MM.1S (cell line): ENCODE results near the gene DCDC1.

Experiments
- DNase-seq: peaks from one replicate; pipeline ENCODE4 v3.0.0-alpha.2; 2015
- H2AFZ ChIP-seq: fragments of 300-600 bp; sonication (generic); 2 replicates; pipeline ENCODE4 v1.6.0; 2016; ENCODE audit warnings: antibody characterized with exemption, low read length
- H3F3A ChIP-seq: fragments of 300-600 bp; sonication (generic); 2 replicates; pipeline ENCODE4 v1.6.1; 2016; ENCODE audit warnings: mild to moderate bottlenecking, antibody characterized with exemption, low read length, moderate library complexity, mixed read lengths; ENCODE audit not compliant: insufficient read depth
- H3K27ac ChIP-seq: fragments of 300-600 bp; sonication (generic); 2 replicates; pipeline ENCODE4 v1.5.1; 2016; ENCODE audit warnings: mild to moderate bottlenecking, low read length
- H3K27me3 ChIP-seq: fragments of 300-600 bp; sonication (generic); replicated peaks from 2 replicates; pipeline ENCODE4 v1.6.0; 2016; ENCODE audit warnings: low read length; ENCODE audit not compliant: insufficient read depth
- H3K36me3 ChIP-seq: fragments of 300-600 bp; sonication (generic); replicated peaks from 2 replicates; pipeline ENCODE4 v1.6.1; 2016; ENCODE audit warnings: mild to moderate bottlenecking, low read length, mixed read lengths; ENCODE audit not compliant: insufficient read depth
- H3K4me1 ChIP-seq: fragments of 300-600 bp; sonication (generic); 2 replicates; pipeline ENCODE4 v1.6.1; 2016; ENCODE audit warnings: low read length, mixed read lengths
- H3K4me2 ChIP-seq: fragments of 300-600 bp; sonication (generic); 2 replicates; pipeline ENCODE4 v1.6.0; 2016; ENCODE audit warnings: low read depth, low read length
- H3K4me3 ChIP-seq: fragments of 300-600 bp; sonication (generic); 2 replicates; pipeline ENCODE4 v1.5.1; 2016; ENCODE audit warnings: low read length, mixed read lengths
- H3K79me2 ChIP-seq: fragments of 300-600 bp; sonication (generic); 2 replicates; pipeline ENCODE4 v1.6.1; 2016; ENCODE audit warnings: mixed run types, low read length, mixed read lengths
- H3K9ac ChIP-seq: fragments of 300-600 bp; sonication (generic); 2 replicates; pipeline ENCODE4 v1.6.1; 2016; ENCODE audit warnings: low read length, mixed read lengths
- H3K9me2 ChIP-seq: fragments of 300-600 bp; sonication (generic); replicated peaks from 2 replicates; pipeline ENCODE4 v1.6.1; 2016; ENCODE audit warnings: mild to moderate bottlenecking, low read length, mixed read lengths; ENCODE audit not compliant: insufficient read depth
- H3K9me3 ChIP-seq: fragments of 300-600 bp; sonication (generic); replicated peaks from 2 replicates; pipeline ENCODE4 v1.6.1; 2016; ENCODE audit warnings: mild to moderate bottlenecking, low read length, mixed read lengths; ENCODE audit not compliant: insufficient read depth
- H4K20me1 ChIP-seq: fragments of 300-600 bp; sonication (generic); 2 replicates; pipeline ENCODE4 v1.6.1; 2016; ENCODE audit warnings: mild to moderate bottlenecking, low read length, moderate library complexity, mixed read lengths; ENCODE audit not compliant: insufficient read depth
- EZH2 ChIP-seq: fragments of 300-600 bp; sonication (generic); optimal IDR thresholded peaks from 2 replicates; pipeline ENCODE3; 2017; ENCODE audit warnings: low read depth, mild to moderate bottlenecking, antibody characterized with exemption, low read length, mixed read lengths
- EZH2phosphoT487 ChIP-seq: fragments of 300-600 bp; sonication (generic); IDR thresholded peaks from 2 replicates; pipeline ENCODE4 v1.6.1; 2018; ENCODE audit warnings: antibody characterized with exemption, low read length
- TF ChIP-seq, protein P1 (sequence below): fragments of 300-600 bp; sonication (generic); IDR thresholded peaks from 2 replicates; pipeline ENCODE4 v1.5.1; 2016; ENCODE audit warnings: antibody characterized with exemption, low read length, mixed read lengths

Gene DCDC1

DNA sequence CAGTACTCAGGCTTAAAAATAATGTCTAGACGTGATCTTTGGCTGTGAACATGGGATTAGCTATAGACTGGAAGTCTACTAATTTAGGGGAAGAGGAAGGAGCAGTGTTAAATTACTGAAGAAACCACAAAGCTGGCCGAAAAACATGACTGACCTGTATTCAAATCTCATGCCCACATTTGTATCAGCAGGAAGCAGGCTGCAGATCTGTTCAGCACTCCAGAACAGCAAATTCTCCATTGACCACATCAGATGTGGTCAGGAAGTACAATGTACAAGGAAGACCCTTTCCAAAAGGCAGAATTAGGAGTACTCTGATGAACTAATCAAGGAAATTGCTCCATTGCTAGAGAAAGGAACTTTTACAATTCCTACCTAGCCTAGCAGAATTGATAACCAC, 31.7 kb downstream of the DCDC1 start:
- Histone ChIP-seq H3K4me1 (no peaks in the 10 kb centered on the region), H3K4me3 (no peak overlapping the region), H3K79me2 (no peaks in the 10 kb centered on the region), H2AFZ (no peak overlapping the region), H3K27me3 (no peaks in the 10 kb centered on the region), H3K9ac (no peak overlapping the region), H3K27ac (no peak overlapping the region), H3K4me2 (no peak overlapping the region), H4K20me1 (no peaks in the 10 kb centered on the region), H3K9me2 (no peaks in the 10 kb centered on the region), H3K36me3 (no peaks in the 10 kb centered on the region), H3K9me3 (no peaks in the 10 kb centered on the region), H3F3A (no peaks in the 10 kb centered on the region)
- DNase-seq = no peak
- TF ChIP-seq EZH2phosphoT487 (no peak), EZH2 (no peak)
- TF ChIP-seq, protein P1, sequence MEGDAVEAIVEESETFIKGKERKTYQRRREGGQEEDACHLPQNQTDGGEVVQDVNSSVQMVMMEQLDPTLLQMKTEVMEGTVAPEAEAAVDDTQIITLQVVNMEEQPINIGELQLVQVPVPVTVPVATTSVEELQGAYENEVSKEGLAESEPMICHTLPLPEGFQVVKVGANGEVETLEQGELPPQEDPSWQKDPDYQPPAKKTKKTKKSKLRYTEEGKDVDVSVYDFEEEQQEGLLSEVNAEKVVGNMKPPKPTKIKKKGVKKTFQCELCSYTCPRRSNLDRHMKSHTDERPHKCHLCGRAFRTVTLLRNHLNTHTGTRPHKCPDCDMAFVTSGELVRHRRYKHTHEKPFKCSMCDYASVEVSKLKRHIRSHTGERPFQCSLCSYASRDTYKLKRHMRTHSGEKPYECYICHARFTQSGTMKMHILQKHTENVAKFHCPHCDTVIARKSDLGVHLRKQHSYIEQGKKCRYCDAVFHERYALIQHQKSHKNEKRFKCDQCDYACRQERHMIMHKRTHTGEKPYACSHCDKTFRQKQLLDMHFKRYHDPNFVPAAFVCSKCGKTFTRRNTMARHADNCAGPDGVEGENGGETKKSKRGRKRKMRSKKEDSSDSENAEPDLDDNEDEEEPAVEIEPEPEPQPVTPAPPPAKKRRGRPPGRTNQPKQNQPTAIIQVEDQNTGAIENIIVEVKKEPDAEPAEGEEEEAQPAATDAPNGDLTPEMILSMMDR = no peak

DNA sequence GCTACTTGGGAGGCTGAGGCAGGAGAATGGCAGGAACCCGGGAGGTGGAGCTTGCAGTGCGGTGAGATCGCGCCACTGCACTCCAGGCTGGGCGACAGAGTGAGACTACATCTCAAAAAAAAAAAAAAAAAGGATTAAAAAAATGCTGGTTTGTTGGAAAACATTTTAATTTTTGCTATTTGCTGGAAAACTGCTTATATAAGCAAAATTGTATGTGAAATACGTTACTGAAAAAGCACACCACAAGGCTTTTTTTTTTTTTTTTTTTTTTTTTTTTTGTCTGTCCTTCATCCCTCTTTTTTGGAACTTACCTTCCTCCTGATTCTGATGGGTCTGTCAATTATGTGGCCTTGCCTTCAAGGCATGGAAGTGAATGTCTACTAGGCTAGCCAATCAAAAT, 40.8 kb downstream of the DCDC1 start:
- no peaks in the 10 kb centered on the region for H3K9me2 ChIP-seq
- no peak overlapping the region for H3K9ac ChIP-seq
- H3K79me2 ChIP-seq = no peaks in the 10 kb centered on the region
- H3K27me3 ChIP-seq = no peaks in the 10 kb centered on the region
- TF ChIP-seq, protein P1 = no peak
- no peak for TF ChIP-seq EZH2phosphoT487
- no peak for TF ChIP-seq EZH2
- H2AFZ ChIP-seq = no peak overlapping the region
- no peak for DNase-seq
- H3K4me3 ChIP-seq = no peak overlapping the region
- no peaks in the 10 kb centered on the region for H3K9me3 ChIP-seq
- H3K4me2 ChIP-seq = no peak overlapping the region
- no peaks in the 10 kb centered on the region for H4K20me1 ChIP-seq
- H3K27ac ChIP-seq = no peak overlapping the region
- no peaks in the 10 kb centered on the region for H3K4me1 ChIP-seq
- no peaks in the 10 kb centered on the region for H3F3A ChIP-seq
- H3K36me3 ChIP-seq = no peaks in the 10 kb centered on the region

- H4K20me1 ChIP-seq = no peaks in the 10 kb centered on the region
- H3K4me1 ChIP-seq = no peaks in the 10 kb centered on the region
- H3K27me3 ChIP-seq = no peaks in the 10 kb centered on the region
- no peak overlapping the region for H2AFZ ChIP-seq
- no peaks in the 10 kb centered on the region for H3F3A ChIP-seq
- no peaks in the 10 kb centered on the region for H3K9me2 ChIP-seq
- no peak overlapping the region for H3K27ac ChIP-seq
- H3K4me2 ChIP-seq = no peak overlapping the region
- no peak for DNase-seq
- no peak overlapping the region for H3K4me3 ChIP-seq
- H3K9me3 ChIP-seq = no peaks in the 10 kb centered on the region
- TF ChIP-seq EZH2phosphoT487 (no peak), EZH2 (no peak)
- TF ChIP-seq, protein P1 = no peak
- no peaks in the 10 kb centered on the region for H3K36me3 ChIP-seq
- no peaks in the 10 kb centered on the region for H3K79me2 ChIP-seq
- H3K9ac ChIP-seq = no peak overlapping the region
Observed at GRCh38 chr11:31327417-31327816, 42.1 kb downstream of the DCDC1 start.
